ENCODE results near the gene NSG1.
"Not testable (repeated sequence)": the region's sequence is repeated elsewhere in the genome, so short reads cannot be mapped to it uniquely, and the experiment has no call there.

Gene NSG1

GRCh38 chr4:4461850-4462249, 74.9 kb downstream of the NSG1 start:
- H2BK120ac ChIP-seq (ENCODE audit: low read depth, low read length), result no peak overlapping the region
- no peak overlapping the region for H3K4me2 ChIP-seq (ENCODE audit: low read length)
- H2BK5ac ChIP-seq (ENCODE audit: low read length), result no peak overlapping the region
- no peak overlapping the region for H3K27ac ChIP-seq (ENCODE audit: low read depth, low read length)
- H3K4me3 ChIP-seq (ENCODE audit: low read length), result no peak overlapping the region
- no peak overlapping the region for H3K23ac ChIP-seq (ENCODE audit: low read length)
- H2AK5ac ChIP-seq (ENCODE audit: low read length), result no peak overlapping the region
- no peak overlapping the region for H3K4ac ChIP-seq (ENCODE audit: low read depth, low read length)
- H3K56ac ChIP-seq (ENCODE audit: low read length), result no peak overlapping the region
- H3K79me2 ChIP-seq (ENCODE audit: control insufficient read depth, insufficient read depth, low read length), result no peaks in the 10 kb centered on the region
- no peaks in the 10 kb centered on the region for H3K27me3 ChIP-seq (ENCODE audit: insufficient read depth, low read length, poor library complexity)
- no peak for DNase-seq
- WGBS (ENCODE audit: extremely low coverage, insufficient coverage, low lambda C conversion rate), result no CpG with 5 or more reads among the region's 5 CpGs
- H4K8ac ChIP-seq (ENCODE audit: low read depth, low read length), result no peak overlapping the region
- H2BK15ac ChIP-seq (replicated peaks; ENCODE audit: low read depth), result no peak overlapping the region
- no peak overlapping the region for H3K9ac ChIP-seq (ENCODE audit: low read length)
- H3K18ac ChIP-seq (ENCODE audit: low read length), result no peak overlapping the region
- H3K4me1 ChIP-seq (ENCODE audit: control insufficient read depth, low read depth, low read length), result no peaks in the 10 kb centered on the region
- H3K36me3 ChIP-seq (ENCODE audit: control insufficient read depth, insufficient read depth, low read length), result no peaks in the 10 kb centered on the region
- H4K5ac ChIP-seq (ENCODE audit: low read length), result no peak overlapping the region
- no peaks in the 10 kb centered on the region for H3K79me1 ChIP-seq (ENCODE audit: low read length)

DNA sequence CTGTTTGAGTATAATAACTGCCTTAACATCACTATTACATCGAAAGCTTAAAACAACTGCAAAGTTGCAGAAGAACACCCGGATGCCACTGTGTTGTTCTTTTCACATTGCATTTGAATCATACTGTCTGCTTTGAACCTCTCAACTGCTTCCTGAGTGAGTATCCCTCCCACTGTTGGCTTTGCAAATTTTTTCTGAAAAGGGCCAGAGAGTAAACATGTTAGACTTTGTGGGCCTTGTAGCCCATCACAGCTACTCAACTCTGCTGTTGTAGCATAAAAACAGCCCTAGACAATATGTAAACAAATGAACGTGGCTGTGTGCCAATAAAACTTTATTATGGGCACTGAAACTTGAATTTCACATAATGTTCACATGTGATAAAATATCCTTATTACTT, 76.1 kb downstream of the NSG1 start:
- Histone ChIP-seq H2AK5ac (ENCODE audit: low read length) (no peak overlapping the region), H3K9ac (ENCODE audit: low read length) (no peak overlapping the region), H4K5ac (ENCODE audit: low read length) (no peak overlapping the region), H4K8ac (ENCODE audit: low read depth, low read length) (no peak overlapping the region), H3K4ac (ENCODE audit: low read depth, low read length) (no peak overlapping the region), H3K27me3 (ENCODE audit: insufficient read depth, low read length, poor library complexity) (no peaks in the 10 kb centered on the region), H3K27ac (ENCODE audit: low read depth, low read length) (no peak overlapping the region), H2BK120ac (ENCODE audit: low read depth, low read length) (no peak overlapping the region), H2BK5ac (ENCODE audit: low read length) (no peak overlapping the region), H3K4me3 (ENCODE audit: low read length) (no peak overlapping the region), H3K56ac (ENCODE audit: low read length) (no peak overlapping the region), H3K23ac (ENCODE audit: low read length) (no peak overlapping the region), H3K4me1 (ENCODE audit: control insufficient read depth, low read depth, low read length) (no peaks in the 10 kb centered on the region), H2BK15ac (replicated peaks; ENCODE audit: low read depth) (no peak overlapping the region), H3K18ac (ENCODE audit: low read length) (no peak overlapping the region), H3K4me2 (ENCODE audit: low read length) (no peak overlapping the region), H3K36me3 (ENCODE audit: control insufficient read depth, insufficient read depth, low read length) (no peaks in the 10 kb centered on the region), H3K79me2 (ENCODE audit: control insufficient read depth, insufficient read depth, low read length) (no peaks in the 10 kb centered on the region), H3K79me1 (ENCODE audit: low read length) (no peaks in the 10 kb centered on the region)
- no peak for DNase-seq
- no CpG with 5 or more reads among the region's 3 CpGs for WGBS (ENCODE audit: extremely low coverage, insufficient coverage, low lambda C conversion rate)

DNA sequence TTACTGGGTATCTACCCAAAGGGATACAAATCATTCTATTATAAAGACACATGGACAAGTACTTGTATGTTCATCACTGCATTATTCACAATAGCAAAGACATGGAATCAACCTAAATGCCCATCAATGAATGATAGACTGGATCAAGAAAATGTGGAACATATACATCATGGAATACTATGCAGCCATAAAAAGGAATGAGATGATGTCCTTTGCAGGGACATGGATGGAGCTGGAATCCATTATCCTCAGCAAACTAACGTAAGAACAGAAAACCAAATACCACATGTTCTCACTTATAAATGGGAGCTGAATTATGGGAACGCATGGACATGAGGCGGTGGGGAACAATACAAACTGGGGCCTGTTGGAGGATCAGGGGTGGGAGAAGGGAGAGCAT, 78.3 kb downstream of the NSG1 start:
- not testable (repeated sequence) for H4K8ac ChIP-seq (ENCODE audit: low read depth, low read length); H3K9ac ChIP-seq (ENCODE audit: low read length); H3K23ac ChIP-seq (ENCODE audit: low read length); H4K5ac ChIP-seq (ENCODE audit: low read length); H2AK5ac ChIP-seq (ENCODE audit: low read length); H3K36me3 ChIP-seq (ENCODE audit: control insufficient read depth, insufficient read depth, low read length); H3K18ac ChIP-seq (ENCODE audit: low read length); H2BK15ac ChIP-seq (replicated peaks; ENCODE audit: low read depth); H3K56ac ChIP-seq (ENCODE audit: low read length); H3K4me2 ChIP-seq (ENCODE audit: low read length); H3K4ac ChIP-seq (ENCODE audit: low read depth, low read length); DNase-seq; H3K79me2 ChIP-seq (ENCODE audit: control insufficient read depth, insufficient read depth, low read length); H3K27me3 ChIP-seq (ENCODE audit: insufficient read depth, low read length, poor library complexity); H3K27ac ChIP-seq (ENCODE audit: low read depth, low read length); H2BK5ac ChIP-seq (ENCODE audit: low read length); H3K4me3 ChIP-seq (ENCODE audit: low read length); H2BK120ac ChIP-seq (ENCODE audit: low read depth, low read length); H3K4me1 ChIP-seq (ENCODE audit: control insufficient read depth, low read depth, low read length); H3K79me1 ChIP-seq (ENCODE audit: low read length)
- WGBS (ENCODE audit: extremely low coverage, insufficient coverage, low lambda C conversion rate), result no CpG with 5 or more reads among the region's 3 CpGs
